Left lung (tissue), 10 donors: ENCODE measurements around the gene ESYT1. TPM values are rescaled to one million over a fixed set of nuclear protein-coding genes. Genes with fewer than 3 reads are reported as not detected.

Experiments used
- ATAC-seq: fragments of 200-7000 bp; cut with Tn5 transposase; one replicate; pipeline ENCODE4 v1.9.1; 2020; ENCODE audit warnings: moderate library complexity
- DNase-seq, 4 donors: peaks; one replicate each; pipeline ENCODE4 v3.0.0-alpha.2; 2013 to 2020
- H3K27ac ChIP-seq, 2 donors: fragments of 200-600 bp; sonication (generic) in 1 of 2; one replicate each; pipeline versions ENCODE4 v1.5.0 to v1.8.0; 2020 to 2021
- H3K27me3 ChIP-seq, 2 donors: fragments of 200-600 bp; sonication (generic) in 1 of 2; one replicate each; pipeline versions ENCODE4 v1.5.0 to v1.8.0; 2020 to 2021
- H3K36me3 ChIP-seq, 2 donors: fragments of 200-600 bp; sonication (generic) in 1 of 2; one replicate each; pipeline versions ENCODE4 v1.5.0 to v1.8.0; 2020 to 2021
- H3K4me1 ChIP-seq, 2 donors: fragments of 200-600 bp; one replicate each; pipeline ENCODE4 v1.8.0; 2021
- H3K4me3 ChIP-seq, 2 donors: fragments of 200-600 bp; sonication (generic) in 1 of 2; one replicate each; pipeline versions ENCODE4 v1.5.0 to v1.8.0; 2020 to 2021; ENCODE audit warnings: mild to moderate bottlenecking in 1 of 2
- H3K9me3 ChIP-seq, 2 donors: fragments of 200-600 bp; sonication (generic) in 1 of 2; one replicate each; pipeline versions ENCODE4 v1.5.0 to v1.8.0; 2020 to 2021
- CTCF ChIP-seq, 2 donors: fragments of 200-600 bp; sonication (generic) in 1 of 2; IDR thresholded peaks; one replicate each; pipeline versions ENCODE4 v1.5.0 to v1.8.0; 2021; ENCODE audit warnings: antibody characterized with exemption in 2 of 2
- intact Hi-C, 2 donors: fragments of 100-400 bp; cut with DNase I; formaldehyde crosslinking; loops; one replicate each; pipeline versions ENCODE4 v1.11.2 to v1.14.2; 2022
- polyA plus RNA-seq, 6 donors: library from polyadenylated mRNA; unstranded; fragments of 120-200 nt; gene quantifications; one replicate each; pipeline ENCODE4 v1.2.1, GENCODE V29; 2013; ENCODE audit not compliant: insufficient read length in 6 of 6
- total RNA-seq, 2 donors: library from RNA; stranded (reverse); fragmentation: NEBNext Ultra II Directional; extraction: Animal tissue kit (Norgen Biotek cat#: 25700); gene quantifications; one replicate each; pipeline ENCODE4 v1.2.1, GENCODE V29; 2021
- donor health status: DM: no; HTN: yes; CAD: no.
- donor health status: DM: no; HTN: no; CAD: no.

The ESYT1 gene
- total and polyA plus RNA-seq, 8 donors, result 80.9 to 116 (median 91.9) TPM

GRCh38 chr12:56137853-56138571 is 9.9 kb downstream of the ESYT1 start:
- DNase-seq (no peak), ATAC-seq (no peak)
- peaks cover 0 to 100% of the 10 kb centered on the region in 2 donors for H3K36me3 ChIP-seq
- H3K27ac ChIP-seq, result no peak overlapping the region
- peaks cover 0 to 15% of the 10 kb centered on the region in 2 donors for H3K4me1 ChIP-seq
- no peaks in the 10 kb centered on the region for H3K9me3 ChIP-seq
- intact Hi-C loops, result no loop called here
- H3K4me3 ChIP-seq, result no peak overlapping the region
- no peak for TF ChIP-seq CTCF (IDR thresholded peaks at IDR 0.05)
- H3K27me3 ChIP-seq, result no peaks in the 10 kb centered on the region

GRCh38 chr12:56141946-56142784 is 14.1 kb downstream of the ESYT1 start:
- ATAC-seq, result peak; percentile 7
- Histone ChIP-seq H3K9me3 (no peaks in the 10 kb centered on the region), H3K4me3 (no peak overlapping the region), H3K27me3 (no peaks in the 10 kb centered on the region), H3K4me1 (peaks cover 0 to 37% of the 10 kb centered on the region in 2 donors), H3K36me3 (peaks cover 0 to 83% of the 10 kb centered on the region in 2 donors), H3K27ac (peak overlapping the region in 1 of 2 donors; percentile 64)
- TF ChIP-seq CTCF (IDR thresholded peaks at IDR 0.05), result no peak
- no peak for DNase-seq
- intact Hi-C loops, result no loop called here

GRCh38 chr12:56143217-56143616 is 15.2 kb downstream of the ESYT1 start:
- Histone ChIP-seq H3K4me1 (peaks cover 0 to 41% of the 10 kb centered on the region in 2 donors), H3K9me3 (no peaks in the 10 kb centered on the region), H3K36me3 (peaks cover 0 to 73% of the 10 kb centered on the region in 2 donors), H3K4me3 (no peak overlapping the region), H3K27ac (peak overlapping the region; percentile 27 to 71), H3K27me3 (no peaks in the 10 kb centered on the region)
- intact Hi-C loops, result no loop called here
- ATAC-seq, result no peak
- TF ChIP-seq CTCF (IDR thresholded peaks at IDR 0.05), result no peak
- no peak for DNase-seq

- TF ChIP-seq CTCF (IDR thresholded peaks at IDR 0.05), result no peak
- Histone ChIP-seq H3K27ac (peak overlapping the region; percentile 27 to 71), H3K27me3 (no peaks in the 10 kb centered on the region), H3K4me1 (peaks cover 0 to 41% of the 10 kb centered on the region in 2 donors), H3K9me3 (no peaks in the 10 kb centered on the region), H3K4me3 (no peak overlapping the region), H3K36me3 (peaks cover 0 to 66% of the 10 kb centered on the region in 2 donors)
- no peak for ATAC-seq
- intact Hi-C loops, result no loop called here
- no peak for DNase-seq
These were observed 15.8 kb downstream of the ESYT1 start for GRCh38 chr12:56143870-56144269.

- H3K4me1 ChIP-seq, result peaks cover 0 to 41% of the 10 kb centered on the region in 2 donors
- H3K27ac ChIP-seq, result peak overlapping the region in 1 of 2 donors; percentile 71
- H3K36me3 ChIP-seq, result peaks cover 0 to 53% of the 10 kb centered on the region in 2 donors
- H3K27me3 ChIP-seq, result no peaks in the 10 kb centered on the region
- intact Hi-C loops, result no loop called here
- DNase-seq (no peak), ATAC-seq (no peak)
- H3K4me3 ChIP-seq, result no peak overlapping the region
- H3K9me3 ChIP-seq, result no peaks in the 10 kb centered on the region
- TF ChIP-seq CTCF (IDR thresholded peaks at IDR 0.05), result no peak
These were observed 17.1 kb downstream of the ESYT1 start for GRCh38 chr12:56145217-56145616.
